Measurements from ENCODE around the gene PAXX. TPM values are rescaled to one million over a fixed set of nuclear protein-coding genes. Genes with fewer than 3 reads are reported as not detected.

The PAXX gene
- total and polyA plus RNA-seq, 9 of the 15 experiments (the other 6 are each of a cell fraction or from before 2014, with no cell fraction given): 1.2 to 175 (median 38.5) TPM

DNA sequence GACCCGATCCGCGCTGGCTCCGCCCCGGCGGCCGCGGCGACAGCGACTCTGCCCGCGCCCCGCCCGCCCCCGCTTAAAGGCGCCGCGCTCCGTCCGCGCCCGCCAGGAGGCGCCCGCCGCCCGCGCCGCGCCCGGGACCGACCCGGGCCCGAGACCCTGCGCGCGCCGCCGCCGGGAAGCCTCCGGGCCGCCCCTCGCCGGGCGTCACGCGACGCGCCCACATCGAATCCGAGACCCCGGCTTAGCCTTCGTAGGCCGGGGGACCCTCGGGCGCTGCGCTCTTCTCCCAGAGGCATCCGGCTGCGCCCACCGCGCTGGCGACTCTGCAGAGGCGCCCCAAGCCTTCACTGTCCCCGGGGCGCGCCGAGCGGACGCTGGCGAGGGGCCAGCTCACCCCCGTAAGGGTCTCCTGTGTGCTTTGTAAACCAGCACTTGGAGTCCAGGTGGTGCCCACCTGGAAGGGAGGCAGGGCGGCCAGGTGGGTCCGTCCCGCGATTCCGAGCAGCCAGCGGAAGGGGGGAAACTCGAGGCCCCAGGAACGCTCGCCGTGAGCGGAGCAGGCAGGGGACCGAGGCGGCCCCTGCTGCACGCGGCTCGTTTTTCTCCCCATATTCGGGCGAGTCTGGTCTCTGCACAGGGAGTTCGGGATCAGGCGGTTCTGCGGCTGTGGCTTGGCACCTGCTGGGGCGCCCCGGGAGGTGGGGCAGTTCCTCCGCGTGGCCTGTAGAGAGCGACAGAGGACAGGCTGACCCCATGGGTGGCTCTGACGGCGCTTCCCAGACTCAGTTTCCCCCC, 36.2 kb downstream of the PAXX start (continued):
- TF ChIP-seq MXD1 (CRISPR knock-in tag; IDR thresholded peaks at IDR 0.05; ENCODE audit: borderline replicate concordance, poor library complexity, severe bottlenecking) (no peak), CBX2 (IDR thresholded peaks at IDR 0.05; ENCODE audit: insufficient read depth, low read length, poor library complexity, severe bottlenecking) (no peak), PRPF4 (IDR thresholded peaks at IDR 0.05; ENCODE audit: insufficient read depth, low read depth, low read length, poor library complexity, severe bottlenecking) (no peak), HLTF (IDR thresholded peaks at IDR 0.05) (no peak), ZNF696 (CRISPR knock-in tag; conservative IDR thresholded peaks at IDR 0.05) (no peak), DMBX1 (CRISPR knock-in tag; IDR thresholded peaks at IDR 0.05; ENCODE audit: borderline replicate concordance) (no peak), ZNF143 (CRISPR knock-in tag; IDR thresholded peaks at IDR 0.05) (no peak), LCOR (CRISPR knock-in tag; IDR thresholded peaks at IDR 0.05) (no peak; the same call in 1 of the 2 replicates), FOXM1 (IDR thresholded peaks at IDR 0.05; ENCODE audit: low read depth) (no peak), FOXM1 (CRISPR knock-in tag; IDR thresholded peaks at IDR 0.05; ENCODE audit: low read depth) (no peak), MCM3 (IDR thresholded peaks at IDR 0.05) (no peak), ZBTB26 (CRISPR knock-in tag; IDR thresholded peaks at IDR 0.05) (no peak), ZNF583 (CRISPR knock-in tag; IDR thresholded peaks at IDR 0.05) (no peak), MYBL2 (IDR thresholded peaks at IDR 0.05; ENCODE audit: low read depth) (no peak), MYBL2 (CRISPR knock-in tag; IDR thresholded peaks at IDR 0.05; ENCODE audit: borderline replicate concordance) (no peak), TCF7 (IDR thresholded peaks at IDR 0.05; ENCODE audit: borderline replicate concordance) (no peak), ZNF146 (CRISPR knock-in tag; IDR thresholded peaks at IDR 0.05; ENCODE audit: unreplicated experiment) (no peak), EZH2 (IDR thresholded peaks at IDR 0.05; ENCODE audit: borderline replicate concordance, low read depth, low read length) (no peak), ZNF134 (CRISPR knock-in tag; conservative IDR thresholded peaks at IDR 0.05) (no peak), NFXL1 (CRISPR knock-in tag; IDR thresholded peaks at IDR 0.05) (no peak), TEAD4 (IDR thresholded peaks at IDR 0.05; ENCODE audit: low read length) (no peak), TEAD4 (CRISPR knock-in tag; IDR thresholded peaks at IDR 0.05; ENCODE audit: borderline replicate concordance) (peak; percentile 42; the same call in 1 of the 2 replicates), ZC3H8 (IDR thresholded peaks at IDR 0.05) (no peak), ZNF76 (CRISPR knock-in tag; IDR thresholded peaks at IDR 0.05; ENCODE audit: borderline replicate concordance) (no peak)
- TF ChIP-seq, protein P1, sequence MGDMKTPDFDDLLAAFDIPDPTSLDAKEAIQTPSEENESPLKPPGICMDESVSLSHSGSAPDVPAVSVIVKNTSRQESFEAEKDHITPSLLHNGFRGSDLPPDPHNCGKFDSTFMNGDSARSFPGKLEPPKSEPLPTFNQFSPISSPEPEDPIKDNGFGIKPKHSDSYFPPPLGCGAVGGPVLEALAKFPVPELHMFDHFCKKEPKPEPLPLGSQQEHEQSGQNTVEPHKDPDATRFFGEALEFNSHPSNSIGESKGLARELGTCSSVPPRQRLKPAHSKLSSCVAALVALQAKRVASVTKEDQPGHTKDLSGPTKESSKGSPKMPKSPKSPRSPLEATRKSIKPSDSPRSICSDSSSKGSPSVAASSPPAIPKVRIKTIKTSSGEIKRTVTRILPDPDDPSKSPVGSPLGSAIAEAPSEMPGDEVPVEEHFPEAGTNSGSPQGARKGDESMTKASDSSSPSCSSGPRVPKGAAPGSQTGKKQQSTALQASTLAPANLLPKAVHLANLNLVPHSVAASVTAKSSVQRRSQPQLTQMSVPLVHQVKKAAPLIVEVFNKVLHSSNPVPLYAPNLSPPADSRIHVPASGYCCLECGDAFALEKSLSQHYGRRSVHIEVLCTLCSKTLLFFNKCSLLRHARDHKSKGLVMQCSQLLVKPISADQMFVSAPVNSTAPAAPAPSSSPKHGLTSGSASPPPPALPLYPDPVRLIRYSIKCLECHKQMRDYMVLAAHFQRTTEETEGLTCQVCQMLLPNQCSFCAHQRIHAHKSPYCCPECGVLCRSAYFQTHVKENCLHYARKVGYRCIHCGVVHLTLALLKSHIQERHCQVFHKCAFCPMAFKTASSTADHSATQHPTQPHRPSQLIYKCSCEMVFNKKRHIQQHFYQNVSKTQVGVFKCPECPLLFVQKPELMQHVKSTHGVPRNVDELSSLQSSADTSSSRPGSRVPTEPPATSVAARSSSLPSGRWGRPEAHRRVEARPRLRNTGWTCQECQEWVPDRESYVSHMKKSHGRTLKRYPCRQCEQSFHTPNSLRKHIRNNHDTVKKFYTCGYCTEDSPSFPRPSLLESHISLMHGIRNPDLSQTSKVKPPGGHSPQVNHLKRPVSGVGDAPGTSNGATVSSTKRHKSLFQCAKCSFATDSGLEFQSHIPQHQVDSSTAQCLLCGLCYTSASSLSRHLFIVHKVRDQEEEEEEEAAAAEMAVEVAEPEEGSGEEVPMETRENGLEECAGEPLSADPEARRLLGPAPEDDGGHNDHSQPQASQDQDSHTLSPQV (IDR thresholded peaks at IDR 0.05): no peak

Data from K562 (cell line).